Measurements from ENCODE around the gene RER1.

RER1 gene

GRCh38 chr1:2350501-2350900 is 41.1 kb upstream of the RER1 start:
- no peak overlapping the region for H3K4me3 ChIP-seq (ENCODE audit: low read depth, low read length)
- TF ChIP-seq CTCF (conservative IDR thresholded peaks at IDR 0.05; ENCODE audit: low read depth, low read length): no peak
- no peak for DNase-seq (ENCODE audit: low read depth)

GRCh38 chr1:2350911-2351655 is 40.6 kb upstream of the RER1 start:
- H3K4me3 ChIP-seq (ENCODE audit: low read depth, low read length): no peak overlapping the region
- TF ChIP-seq CTCF (conservative IDR thresholded peaks at IDR 0.05; ENCODE audit: low read depth, low read length): no peak
- no peak for DNase-seq (ENCODE audit: low read depth)

- no peak for TF ChIP-seq CTCF (conservative IDR thresholded peaks at IDR 0.05; ENCODE audit: low read depth, low read length)
- H3K4me3 ChIP-seq (ENCODE audit: low read depth, low read length): no peak overlapping the region
- no peak for DNase-seq (ENCODE audit: low read depth)
These were observed 39.9 kb upstream of the RER1 start for GRCh38 chr1:2351723-2352122.

GRCh38 chr1:2352341-2352896 is 39.2 kb upstream of the RER1 start:
- no peak for DNase-seq (ENCODE audit: low read depth)
- no peak overlapping the region for H3K4me3 ChIP-seq (ENCODE audit: low read depth, low read length)
- no peak for TF ChIP-seq CTCF (conservative IDR thresholded peaks at IDR 0.05; ENCODE audit: low read depth, low read length)

- DNase-seq (ENCODE audit: low read depth): no peak
- no peak for TF ChIP-seq CTCF (conservative IDR thresholded peaks at IDR 0.05; ENCODE audit: low read depth, low read length)
- no peak overlapping the region for H3K4me3 ChIP-seq (ENCODE audit: low read depth, low read length)
These were observed 38.6 kb upstream of the RER1 start for GRCh38 chr1:2352897-2353550.

GRCh38 chr1:2353551-2354438 is 37.8 kb upstream of the RER1 start:
- no peak for TF ChIP-seq CTCF (conservative IDR thresholded peaks at IDR 0.05; ENCODE audit: low read depth, low read length)
- H3K4me3 ChIP-seq (ENCODE audit: low read depth, low read length): no peak overlapping the region
- no peak for DNase-seq (ENCODE audit: low read depth)
